ENCODE data around the gene NIN. TPM values are rescaled to one million over a fixed set of nuclear protein-coding genes. Genes with fewer than 3 reads are reported as not detected.

Gene NIN
- total RNA-seq, 4 donors from 2014 or later = 9.4 to 66.3 (median 26.5) TPM

DNA sequence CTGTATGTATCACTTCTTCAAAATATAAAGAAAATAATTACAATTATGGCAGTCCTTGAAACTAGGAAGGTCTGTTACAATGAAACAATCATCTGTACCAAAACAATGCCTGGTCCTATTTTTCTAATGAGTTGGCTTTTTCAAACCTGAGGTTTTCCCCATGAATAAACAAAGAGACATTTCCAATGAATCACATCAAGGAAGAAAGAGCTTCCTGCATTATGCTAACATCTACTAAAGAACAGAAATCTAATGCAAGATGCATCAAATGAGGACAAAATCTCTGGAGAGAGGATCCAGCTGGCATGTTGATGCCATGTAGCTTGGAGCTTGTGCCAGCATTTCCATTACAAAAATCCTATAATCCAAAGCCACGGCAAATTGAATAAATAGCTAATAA, 29.3 kb downstream of the NIN start:
- 86 to 89% methylated on average over 1 of the region's 1 CpG for WGBS, 2 donors (ENCODE audit: low coverage in 1 of 2)
- in situ Hi-C loops (cut with MboI; ENCODE audit: low pct_ligation_motif_present in 1 of 4, low pct_unique_long_range_greater_than_20kb in 1 of 4, low sequenced_read_pairs in 3 of 4) = no loop called here
- Histone ChIP-seq H3K27ac (no peak overlapping the region), H3K9me3 (no peaks in the 10 kb centered on the region), H3K4me3 (no peak overlapping the region), H3K4me1 (no peaks in the 10 kb centered on the region), H3K27me3 (no peaks in the 10 kb centered on the region), H3K36me3 (no peaks in the 10 kb centered on the region)
- intact Hi-C loops (cut with DNase I; ENCODE audit: low total_unique reads) = no loop called here
- no peak for DNase-seq
- TF ChIP-seq POLR2A (IDR thresholded peaks at IDR 0.05) (no peak), POLR2AphosphoS5 (IDR thresholded peaks at IDR 0.05) (no peak), EP300 (IDR thresholded peaks at IDR 0.05; ENCODE audit: low read depth) (no peak)
- TF ChIP-seq, protein P1, sequence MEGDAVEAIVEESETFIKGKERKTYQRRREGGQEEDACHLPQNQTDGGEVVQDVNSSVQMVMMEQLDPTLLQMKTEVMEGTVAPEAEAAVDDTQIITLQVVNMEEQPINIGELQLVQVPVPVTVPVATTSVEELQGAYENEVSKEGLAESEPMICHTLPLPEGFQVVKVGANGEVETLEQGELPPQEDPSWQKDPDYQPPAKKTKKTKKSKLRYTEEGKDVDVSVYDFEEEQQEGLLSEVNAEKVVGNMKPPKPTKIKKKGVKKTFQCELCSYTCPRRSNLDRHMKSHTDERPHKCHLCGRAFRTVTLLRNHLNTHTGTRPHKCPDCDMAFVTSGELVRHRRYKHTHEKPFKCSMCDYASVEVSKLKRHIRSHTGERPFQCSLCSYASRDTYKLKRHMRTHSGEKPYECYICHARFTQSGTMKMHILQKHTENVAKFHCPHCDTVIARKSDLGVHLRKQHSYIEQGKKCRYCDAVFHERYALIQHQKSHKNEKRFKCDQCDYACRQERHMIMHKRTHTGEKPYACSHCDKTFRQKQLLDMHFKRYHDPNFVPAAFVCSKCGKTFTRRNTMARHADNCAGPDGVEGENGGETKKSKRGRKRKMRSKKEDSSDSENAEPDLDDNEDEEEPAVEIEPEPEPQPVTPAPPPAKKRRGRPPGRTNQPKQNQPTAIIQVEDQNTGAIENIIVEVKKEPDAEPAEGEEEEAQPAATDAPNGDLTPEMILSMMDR (IDR thresholded peaks at IDR 0.05) = no peak

DNA sequence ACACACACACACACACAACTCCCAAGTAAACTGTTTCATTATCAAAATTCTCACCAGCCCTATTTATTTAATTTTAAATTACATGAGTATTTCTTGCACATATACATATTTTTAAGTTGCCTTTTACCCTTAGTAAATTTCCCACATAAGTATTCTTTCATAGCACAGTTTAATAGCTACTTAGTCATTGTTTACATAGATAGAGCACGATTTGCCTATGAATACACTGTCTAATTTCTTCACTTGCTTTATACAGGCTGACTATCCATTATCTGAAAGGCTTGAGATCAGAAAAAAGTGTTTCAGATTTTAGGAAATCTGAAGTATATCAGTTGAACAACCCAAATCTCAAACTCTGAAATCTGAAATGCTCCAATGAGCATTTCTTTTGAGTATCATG, 30.9 kb downstream of the NIN start:
- DNase-seq = no peak
- in situ Hi-C loops (cut with MboI; ENCODE audit: low pct_ligation_motif_present in 1 of 4, low pct_unique_long_range_greater_than_20kb in 1 of 4, low sequenced_read_pairs in 3 of 4) = no loop called here
- TF ChIP-seq, protein P1 (IDR thresholded peaks at IDR 0.05) = no peak
- TF ChIP-seq POLR2A (IDR thresholded peaks at IDR 0.05) (no peak), EP300 (IDR thresholded peaks at IDR 0.05; ENCODE audit: low read depth) (no peak), POLR2AphosphoS5 (IDR thresholded peaks at IDR 0.05) (no peak)
- Histone ChIP-seq H3K27ac (no peak overlapping the region), H3K36me3 (no peaks in the 10 kb centered on the region), H3K4me3 (no peak overlapping the region), H3K27me3 (no peaks in the 10 kb centered on the region), H3K9me3 (no peaks in the 10 kb centered on the region), H3K4me1 (no peaks in the 10 kb centered on the region)
- intact Hi-C loops (cut with DNase I; ENCODE audit: low total_unique reads) = no loop called here
- WGBS, 2 donors (ENCODE audit: low coverage in 1 of 2) = 50% methylated on average over 1 of the region's 1 CpG

DNA sequence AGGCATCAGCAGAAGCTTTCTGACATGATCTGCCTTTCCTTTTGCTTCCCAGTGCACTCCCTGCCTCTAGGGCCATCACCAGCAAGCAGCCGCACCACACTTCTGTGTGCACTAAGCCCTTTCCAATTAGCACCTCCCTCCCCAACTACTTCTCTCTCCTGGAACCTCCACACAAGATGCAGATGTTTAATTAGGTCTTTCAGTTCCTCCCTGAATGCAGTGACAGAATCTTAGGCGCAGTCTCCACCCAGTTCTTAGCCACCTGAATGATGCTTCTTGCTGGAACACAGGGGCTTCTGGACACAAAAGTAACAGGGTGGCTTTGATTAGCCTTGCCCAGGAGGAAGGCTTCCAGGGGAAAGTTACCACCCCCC, 32.9 kb downstream of the NIN start:
- intact Hi-C loops (cut with DNase I; ENCODE audit: low total_unique reads) = no loop called here
- H3K27ac ChIP-seq = no peak overlapping the region
- H3K9me3 ChIP-seq = no peaks in the 10 kb centered on the region
- H3K4me3 ChIP-seq = no peak overlapping the region
- 75 to 83% methylated on average over 1 to 2 of the region's 2 CpGs for WGBS, 2 donors (ENCODE audit: low coverage in 1 of 2)
- H3K36me3 ChIP-seq = no peaks in the 10 kb centered on the region
- in situ Hi-C loops (cut with MboI; ENCODE audit: low pct_ligation_motif_present in 1 of 4, low pct_unique_long_range_greater_than_20kb in 1 of 4, low sequenced_read_pairs in 3 of 4) = no loop called here
- H3K27me3 ChIP-seq = no peaks in the 10 kb centered on the region
- no peaks in the 10 kb centered on the region for H3K4me1 ChIP-seq
- no peak for TF ChIP-seq EP300 (IDR thresholded peaks at IDR 0.05; ENCODE audit: low read depth)
- TF ChIP-seq, protein P1 (IDR thresholded peaks at IDR 0.05) = no peak
- no peak for DNase-seq

DNA sequence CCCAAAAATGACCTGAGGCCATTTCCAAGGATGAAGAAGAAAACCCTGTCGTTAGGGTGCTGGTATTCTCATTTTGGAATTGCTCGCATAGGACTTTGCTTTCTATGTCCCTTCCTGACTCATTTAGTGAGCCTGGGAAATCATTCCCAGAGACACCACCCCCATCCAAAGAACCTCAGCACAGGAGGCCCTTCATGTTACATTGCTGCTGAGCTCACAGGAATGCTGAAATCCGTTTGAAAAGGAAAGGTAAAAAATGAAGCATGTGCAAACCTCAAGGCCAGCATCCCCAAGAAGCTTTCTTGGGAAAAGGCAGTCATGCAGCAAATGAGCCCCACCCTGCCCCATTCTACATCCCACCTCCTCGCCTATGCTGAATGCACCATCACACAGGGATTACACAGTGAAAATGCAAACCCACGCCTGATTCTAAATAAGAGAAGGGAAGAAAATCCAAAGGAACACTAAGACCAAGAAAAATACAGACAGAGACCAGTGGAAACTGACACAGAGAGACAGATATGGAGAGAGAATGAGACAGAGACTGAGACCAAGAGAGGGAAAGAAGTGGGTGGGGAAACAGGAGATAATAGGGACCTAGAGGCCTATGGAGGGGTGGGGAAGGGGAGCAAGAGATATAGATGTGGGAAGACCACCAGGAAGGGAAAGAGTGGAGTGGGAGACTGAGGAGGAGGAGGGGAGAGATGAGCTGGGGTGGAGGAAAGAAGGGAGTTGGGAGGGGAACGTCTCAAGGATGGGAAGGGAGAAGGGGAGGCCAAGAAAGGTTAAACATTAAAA, 33.5 kb downstream of the NIN start:
- Histone ChIP-seq H3K9me3 (no peaks in the 10 kb centered on the region), H3K4me1 (no peaks in the 10 kb centered on the region), H3K4me3 (no peak overlapping the region), H3K27ac (no peak overlapping the region), H3K36me3 (no peaks in the 10 kb centered on the region), H3K27me3 (no peaks in the 10 kb centered on the region)
- DNase-seq = no peak
- in situ Hi-C loops (cut with MboI; ENCODE audit: low pct_ligation_motif_present in 1 of 4, low pct_unique_long_range_greater_than_20kb in 1 of 4, low sequenced_read_pairs in 3 of 4) = no loop called here
- TF ChIP-seq POLR2AphosphoS5 (IDR thresholded peaks at IDR 0.05) (no peak), EP300 (IDR thresholded peaks at IDR 0.05; ENCODE audit: low read depth) (no peak), POLR2A (IDR thresholded peaks at IDR 0.05) (no peak)
- TF ChIP-seq, protein P1 (IDR thresholded peaks at IDR 0.05) = no peak
- 85 to 91% methylated on average over 5 to 6 of the region's 6 CpGs for WGBS, 2 donors (ENCODE audit: low coverage in 1 of 2)
- intact Hi-C loops (cut with DNase I; ENCODE audit: low total_unique reads) = no loop called here

Data from transverse colon (tissue), 4 donors.